Activated effector memory CD4-positive, alpha-beta T cell treated with anti-CD3 and anti-CD28 coated beads, Interleukin-2, amount 50 U/mL, for 16 hours (primary cell): ENCODE results near the gene TRPM3.

Experiments used
- DNase-seq: peaks from one replicate; pipeline ENCODE4 v3.0.0-alpha.2; 2020

TRPM3 gene

GRCh38 chr9:70569791-70570190, 551.6 kb downstream of the TRPM3 start:
- DNase-seq = no peak

GRCh38 chr9:70569070-70569772, 552.2 kb downstream of the TRPM3 start:
- no peak for DNase-seq

- DNase-seq = no peak
Observed at GRCh38 chr9:70567511-70567910, 553.9 kb downstream of the TRPM3 start.

- no peak for DNase-seq
Observed at GRCh38 chr9:70566751-70567150, 554.7 kb downstream of the TRPM3 start.

- no peak for DNase-seq
Observed at GRCh38 chr9:70566066-70566465, 555.4 kb downstream of the TRPM3 start.

- DNase-seq = no peak
Observed at GRCh38 chr9:70564468-70565335, 556.7 kb downstream of the TRPM3 start.

- peak; percentile 79 for DNase-seq
Observed at GRCh38 chr9:70563431-70564204, 557.8 kb downstream of the TRPM3 start.

GRCh38 chr9:70563010-70563409, 558.4 kb downstream of the TRPM3 start:
- no peak for DNase-seq

- no peak for DNase-seq
Observed at GRCh38 chr9:70561786-70562395, 559.5 kb downstream of the TRPM3 start.

GRCh38 chr9:70561111-70561510, 560.3 kb downstream of the TRPM3 start:
- DNase-seq = no peak

- no peak for DNase-seq
Observed at GRCh38 chr9:70559102-70559501, 562.3 kb downstream of the TRPM3 start.

- no peak for DNase-seq
Observed at GRCh38 chr9:70557661-70558369, 563.6 kb downstream of the TRPM3 start.

- DNase-seq = no peak
Observed at GRCh38 chr9:70556771-70557170, 564.6 kb downstream of the TRPM3 start.

GRCh38 chr9:70554881-70555280, 566.5 kb downstream of the TRPM3 start:
- DNase-seq = no peak

- DNase-seq = no peak
Observed at GRCh38 chr9:70553707-70554673, 567.4 kb downstream of the TRPM3 start.

- DNase-seq = no peak
Observed at GRCh38 chr9:70552561-70552960, 568.9 kb downstream of the TRPM3 start.

GRCh38 chr9:70551801-70552200, 569.6 kb downstream of the TRPM3 start:
- DNase-seq = no peak

- no peak for DNase-seq
Observed at GRCh38 chr9:70551396-70551795, 570.0 kb downstream of the TRPM3 start.

- DNase-seq = no peak
Observed at GRCh38 chr9:70549926-70550325, 571.5 kb downstream of the TRPM3 start.

GRCh38 chr9:70542311-70542931, 579.0 kb downstream of the TRPM3 start:
- no peak for DNase-seq

GRCh38 chr9:70540016-70540415, 581.4 kb downstream of the TRPM3 start:
- DNase-seq = no peak
